NCI-H2171 (cell line): ENCODE results near the gene ASTL.

Experiments used
- DNase-seq: peaks from one replicate; lab custom pipeline; 2025; lab: John Stamatoyannopoulos, UW

The ASTL gene

GRCh38 chr2:96130483-96130882, 7.8 kb downstream of the ASTL start:
- DNase-seq = no peak

- DNase-seq = no peak
These were observed 8.7 kb downstream of the ASTL start for GRCh38 chr2:96129528-96130120.

- no peak for DNase-seq
These were observed 9.8 kb downstream of the ASTL start for GRCh38 chr2:96128456-96128855.

- DNase-seq = no peak
These were observed 13.7 kb downstream of the ASTL start for GRCh38 chr2:96124406-96125265.

GRCh38 chr2:96123936-96124335, 14.4 kb downstream of the ASTL start:
- DNase-seq = no peak

- no peak for DNase-seq
These were observed 15.0 kb downstream of the ASTL start for GRCh38 chr2:96123290-96123689.

GRCh38 chr2:96122391-96122790, 15.9 kb downstream of the ASTL start:
- DNase-seq = no peak

- no peak for DNase-seq
These were observed 16.9 kb downstream of the ASTL start for GRCh38 chr2:96121414-96121813.

- no peak for DNase-seq
These were observed 17.3 kb downstream of the ASTL start for GRCh38 chr2:96120991-96121390.

GRCh38 chr2:96120091-96120720, 18.1 kb downstream of the ASTL start:
- DNase-seq = no peak

GRCh38 chr2:96119389-96119751, 18.9 kb downstream of the ASTL start:
- DNase-seq = no peak

- DNase-seq = no peak
These were observed 19.5 kb downstream of the ASTL start for GRCh38 chr2:96118698-96119388.

GRCh38 chr2:96117701-96118588, 20.4 kb downstream of the ASTL start:
- no peak for DNase-seq

- no peak for DNase-seq
These were observed 21.3 kb downstream of the ASTL start for GRCh38 chr2:96116879-96117533.

GRCh38 chr2:96116424-96116878, 21.9 kb downstream of the ASTL start, which contains the start of gene ADRA2B:
TSS of gene ADRA2B (minus strand) at chr2:96116571. CDS start at chr2:96116149, 422 bp downstream.
- DNase-seq = peak; percentile 76

GRCh38 chr2:96115631-96116423, 22.5 kb downstream of the ASTL start:
- no peak for DNase-seq

GRCh38 chr2:96114903-96115581, 23.3 kb downstream of the ASTL start:
- DNase-seq = no peak

- DNase-seq = no peak
These were observed 23.8 kb downstream of the ASTL start for GRCh38 chr2:96114546-96114902.

GRCh38 chr2:96113951-96114350, 24.4 kb downstream of the ASTL start:
- DNase-seq = no peak

- no peak for DNase-seq
These were observed 25.0 kb downstream of the ASTL start for GRCh38 chr2:96113367-96113677.
